GM12865 (cell line): ENCODE data around the gene KRTAP22-2.

ENCODE experiments used
- DNase-seq: peaks from one replicate; pipeline ENCODE4 v3.0.0; 2010; ENCODE audit warnings: low read depth
- H3K4me3 ChIP-seq: 2 replicates; pipeline ENCODE4 v1.5.1; 2011; ENCODE audit warnings: mild to moderate bottlenecking, low read depth, low read length, control low read depth
- CTCF ChIP-seq: IDR thresholded peaks from 2 replicates; pipeline ENCODE4 v1.5.1; 2011; ENCODE audit warnings: low read length, control low read depth, low read depth, inconsistent platforms; ENCODE audit not compliant: insufficient read depth; ENCODE audit errors: missing control alignments

KRTAP22-2 gene

GRCh38 chr21:30600787-30601186 lies 10.6 kb upstream of the KRTAP22-2 start, which contains the start of gene KRTAP22-1:
Gene KRTAP22-1, plus strand, starts transcription at chr21:30601087.
- DNase-seq, result no peak
- TF ChIP-seq CTCF, result no peak
- no peak within 1 kb of the TSS for H3K4me3 ChIP-seq

GRCh38 chr21:30598802-30599201 lies 8.6 kb upstream of the KRTAP22-2 start, which contains the start of gene KRTAP6-2:
Gene KRTAP6-2, minus strand, starts transcription at chr21:30598902. Its CDS starts 28 bp downstream, at chr21:30598874.
- no peak for TF ChIP-seq CTCF
- DNase-seq, result no peak

GRCh38 chr21:30592140-30592539 lies 1.9 kb upstream of the KRTAP22-2 start, which contains the start of gene KRTAP6-3:
Gene KRTAP6-3, plus strand, starts transcription at chr21:30592440. Its CDS starts 6 bp downstream, at chr21:30592446.
- no peak for DNase-seq
- H3K4me3 ChIP-seq, result no peak within 1 kb of the TSS
- no peak for TF ChIP-seq CTCF

More at GRCh38 chr21:30598802-30599201, 8.6 kb upstream of the KRTAP22-2 start, which contains the start of gene KRTAP6-2:
- no peak within 1 kb of the TSS for H3K4me3 ChIP-seq

- no peak for TF ChIP-seq CTCF
- no peak overlapping the region for H3K4me3 ChIP-seq
- DNase-seq, result no peak
Measured at GRCh38 chr21:30582870-30583269, 7.3 kb downstream of the KRTAP22-2 start.

GRCh38 chr21:30580132-30580531 lies 10.1 kb downstream of the KRTAP22-2 start:
- no peak overlapping the region for H3K4me3 ChIP-seq
- no peak for TF ChIP-seq CTCF
- no peak for DNase-seq

GRCh38 chr21:30579346-30579745 lies 10.9 kb downstream of the KRTAP22-2 start:
- TF ChIP-seq CTCF, result no peak
- DNase-seq, result no peak
- no peak overlapping the region for H3K4me3 ChIP-seq

GRCh38 chr21:30577766-30578165 lies 12.4 kb downstream of the KRTAP22-2 start:
- no peak for TF ChIP-seq CTCF
- DNase-seq, result no peak
- no peak overlapping the region for H3K4me3 ChIP-seq
